IMR-90 (cell line): ENCODE measurements around the gene DUSP14. TPM values are rescaled to one million over a fixed set of nuclear protein-coding genes. Genes with fewer than 3 reads are reported as not detected.

ENCODE experiments used
- ATAC-seq: fragments of 200-7000 bp; cut with Tn5 transposase; 2 replicates; pipeline ENCODE4 v1.9.1; 2020; ENCODE audit warnings: low read depth, mild to moderate bottlenecking, moderate library complexity
- BruUV-seq: library from RNA; stranded (reverse); fragments of 400-500 nt; replicated peaks from 2 replicates; lab custom pipeline; 2021; lab: Mats Ljungman, UMichigan
- CTCF ChIA-PET: fragments of 300-600 bp; formaldehyde crosslinking; extraction: SDS; loops from one replicate; lab custom pipeline; 2021; ENCODE audit warnings: antibody characterized with exemption; lab: Yijun Ruan, JAX
- POLR2A ChIA-PET: fragments of 300-600 bp; sonication (Branson Sonifier 250); formaldehyde crosslinking; loops from one replicate; lab custom pipeline; 2022; ENCODE audit warnings: antibody characterized with exemption; ENCODE audit not compliant: unreplicated experiment; lab: Charles Lee
- DNase-seq: peaks from one replicate; pipeline ENCODE4 v3.0.0; 2013
- H2AFZ ChIP-seq: replicated peaks from 2 replicates; pipeline ENCODE3; 2013; ENCODE audit warnings: low read length, mild to moderate bottlenecking; ENCODE audit not compliant: poor library complexity
- H2AK5ac ChIP-seq: 2 replicates; pipeline ENCODE4 v1.6.1; 2013; ENCODE audit warnings: low read depth, low read length, inconsistent platforms
- H2AK9ac ChIP-seq: replicated peaks from 2 replicates; pipeline ENCODE3; 2013; ENCODE audit warnings: mild to moderate bottlenecking, low read depth, low read length, moderate library complexity; ENCODE audit not compliant: poor library complexity
- H2BK120ac ChIP-seq: 2 replicates; pipeline ENCODE4 v1.6.1; 2013; ENCODE audit warnings: low read depth, low read length, inconsistent platforms
- H2BK15ac ChIP-seq: 3 replicates; pipeline ENCODE4 v1.6.1; 2013; ENCODE audit warnings: low read depth, low read length, inconsistent platforms
- H2BK20ac ChIP-seq: 2 replicates; pipeline ENCODE4 v1.6.1; 2013; ENCODE audit warnings: low read depth, mild to moderate bottlenecking, inconsistent platforms, low read length, moderate library complexity
- H2BK5ac ChIP-seq: 2 replicates; pipeline ENCODE4 v1.6.1; 2013; ENCODE audit warnings: mild to moderate bottlenecking, low read depth, low read length, inconsistent platforms; ENCODE audit not compliant: poor library complexity, severe bottlenecking
- H3K14ac ChIP-seq: replicated peaks from 2 replicates; pipeline ENCODE4 v1.6.1; 2013; ENCODE audit warnings: low read depth, low read length, inconsistent platforms
- H3K18ac ChIP-seq: 2 replicates; pipeline ENCODE4 v1.6.1; 2013; ENCODE audit warnings: low read depth, low read length, control low read depth
- H3K23ac ChIP-seq: 2 replicates; pipeline ENCODE4 v1.6.1; 2013; ENCODE audit warnings: low read depth, low read length, inconsistent platforms
- H3K27ac ChIP-seq: 2 replicates; pipeline ENCODE4 v1.5.1; 2013; ENCODE audit warnings: mild to moderate bottlenecking, control low read depth, low read length; ENCODE audit not compliant: insufficient read depth
- H3K27me3 ChIP-seq: 2 replicates; pipeline ENCODE4 v1.6.1; 2013; ENCODE audit warnings: low read length; ENCODE audit not compliant: control insufficient read depth, insufficient read depth
- H3K36me3 ChIP-seq: 2 replicates; pipeline ENCODE4 v1.6.1; 2013; ENCODE audit warnings: low read length, mixed read lengths; ENCODE audit not compliant: control insufficient read depth, insufficient read depth
- H3K4ac ChIP-seq: 2 replicates; pipeline ENCODE4 v1.6.1; 2013; ENCODE audit warnings: low read depth, low read length, inconsistent platforms
- H3K4me1 ChIP-seq: 2 replicates; pipeline ENCODE4 v1.6.1; 2013; ENCODE audit warnings: low read length, mixed read lengths; ENCODE audit not compliant: control insufficient read depth, insufficient read depth
- H3K4me2 ChIP-seq: 2 replicates; pipeline ENCODE4 v1.6.1; 2013; ENCODE audit warnings: low read depth, mild to moderate bottlenecking, control low read depth, low read length, moderate library complexity
- H3K4me3 ChIP-seq: 2 replicates; pipeline ENCODE4 v1.5.1; 2013; ENCODE audit warnings: low read depth, mild to moderate bottlenecking, control low read depth, low read length, moderate library complexity; ENCODE audit not compliant: insufficient read depth
- H3K56ac ChIP-seq: 2 replicates; pipeline ENCODE4 v1.6.1; 2013; ENCODE audit warnings: low read length, inconsistent platforms; ENCODE audit not compliant: insufficient read depth; ENCODE audit errors: extremely low read depth
- H3K79me1 ChIP-seq, 2 experiments: 2 replicates each; pipeline ENCODE4 v1.6.1; 2013; ENCODE audit warnings: low read length in 2 of 2, inconsistent platforms in 1 of 2, low read depth in 1 of 2
- H3K9ac ChIP-seq: 2 replicates; pipeline ENCODE4 v1.6.1; 2013; ENCODE audit warnings: low read depth, low read length, control low read depth
- H3K9me1 ChIP-seq: 2 replicates; pipeline ENCODE4 v1.6.1; 2013; ENCODE audit warnings: low read length, inconsistent platforms; ENCODE audit not compliant: insufficient read depth
- H3K9me3 ChIP-seq: 2 replicates; pipeline ENCODE4 v1.6.1; 2013; ENCODE audit warnings: low read length; ENCODE audit not compliant: control insufficient read depth, insufficient read depth
- H4K20me1 ChIP-seq: 2 replicates; pipeline ENCODE4 v1.6.1; 2013; ENCODE audit warnings: low read length, inconsistent platforms; ENCODE audit not compliant: insufficient read depth
- H4K5ac ChIP-seq: 2 replicates; pipeline ENCODE4 v1.6.1; 2013; ENCODE audit warnings: mild to moderate bottlenecking, low read depth, low read length, control low read depth
- H4K8ac ChIP-seq, 2 experiments: 2 replicates each; pipeline ENCODE4 v1.6.1; 2013; ENCODE audit warnings: low read depth in 2 of 2, low read length in 2 of 2, control low read depth in 1 of 2, inconsistent platforms in 1 of 2
- H4K91ac ChIP-seq: 2 replicates; pipeline ENCODE4 v1.6.1; 2013; ENCODE audit warnings: low read depth, low read length, inconsistent platforms; ENCODE audit not compliant: insufficient read depth
- CHD1 ChIP-seq: IDR thresholded peaks from 2 replicates; pipeline ENCODE4 v1.6.1; 2012; ENCODE audit warnings: low read depth, low read length, improper control_type of control experiment
- MAFK ChIP-seq: IDR thresholded peaks from 2 replicates; pipeline ENCODE4 v1.6.1; 2012; ENCODE audit warnings: low read depth, low read length, improper control_type of control experiment
- NFE2L2 ChIP-seq: fragments of 150-350 bp; IDR thresholded peaks from 2 replicates; pipeline ENCODE4 v1.6.1; 2016; ENCODE audit warnings: low read depth, mild to moderate bottlenecking, low read length
- RCOR1 ChIP-seq: IDR thresholded peaks from 2 replicates; pipeline ENCODE4 v1.6.1; 2012; ENCODE audit warnings: mild to moderate bottlenecking, low read length, improper control_type of control experiment; ENCODE audit not compliant: insufficient replicate concordance
- SMC3 ChIP-seq: fragments of 150-350 bp; IDR thresholded peaks from 2 replicates; pipeline ENCODE4 v1.6.1; 2016; ENCODE audit warnings: low read depth, mild to moderate bottlenecking, antibody characterized with exemption, low read length, moderate library complexity
- WGBS, 2 experiments: methylation state at CpG; one replicate each; pipeline versions ENCODE4 v1.1.5 to v1.1.7; 2013; ENCODE audit warnings: missing lambda C conversion rate in 2 of 2; ENCODE audit not compliant: insufficient read length in 1 of 2; ENCODE audit errors: extremely low coverage in 2 of 2; 5-methylcytosine and 5-hydroxymethylcytosine counted together
- dilution Hi-C: fragments of 300-500 bp; cut with HindIII; formaldehyde crosslinking; loops from one replicate; pipeline ENCODE4 v1.14.3; 2018; ENCODE audit warnings: low sequenced_read_pairs; ENCODE audit not compliant: unreplicated experiment
- in situ Hi-C: fragments of 300-500 bp; cut with MboI; formaldehyde crosslinking; loops from 3 replicates; pipeline ENCODE4 v1.14.3; 2019; ENCODE audit warnings: low sequenced_read_pairs, inconsistent platforms, mixed read lengths
- intact Hi-C: fragments of 100-400 bp; cut with micrococcal nuclease; formaldehyde crosslinking; loops from 2 replicates; pipeline ENCODE4 v1.10.0; 2022
- polyA plus RNA-seq, 3 experiments: library from polyadenylated mRNA; depleted of rRNA; stranded (reverse); fragments of >200 nt; gene quantifications; 2 replicates each; pipeline ENCODE4 v1.2.3, GENCODE V29; 2012; ENCODE audit warnings: low replicate concordance in 1 of 3
- total RNA-seq: library from RNA; depleted of rRNA; stranded (reverse); fragments of >200 nt; gene quantifications from 2 replicates; pipeline ENCODE4 v1.2.3, GENCODE V29; 2012

Gene DUSP14
- total and polyA plus RNA-seq, 2 of the 4 experiments (the other 2 are of a cell fraction), result 97.5 to 127 TPM

DNA sequence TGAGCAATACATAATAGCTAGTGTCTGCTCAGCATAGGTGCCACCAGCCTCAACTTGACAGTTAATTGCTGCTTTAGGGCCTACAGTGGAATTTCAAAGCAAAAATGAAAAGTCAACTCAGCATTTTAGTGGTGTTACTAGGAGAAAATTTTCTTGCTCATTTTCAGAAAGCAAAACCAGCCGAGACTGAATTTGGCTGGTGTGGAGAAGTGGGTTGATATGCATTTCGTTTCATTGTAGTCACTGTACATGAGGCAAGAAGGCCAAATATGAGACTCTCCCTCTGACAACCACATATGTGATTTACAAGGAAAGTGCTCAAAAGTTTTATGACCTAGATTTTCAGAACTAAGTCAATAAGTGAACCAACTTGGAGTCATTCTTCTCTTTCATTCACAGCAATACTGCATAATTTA is 54.0 kb downstream of the DUSP14 start:
- Histone ChIP-seq H3K4me2 (no peak overlapping the region), H4K5ac (no peak overlapping the region), H2BK5ac (no peak overlapping the region), H2AK5ac (no peak overlapping the region), H3K14ac (no peak overlapping the region; the same call in 1 of the 2 replicates), H3K9ac (no peak overlapping the region), H3K18ac (no peak overlapping the region), H4K8ac (no peak overlapping the region), H3K9me3 (no peaks in the 10 kb centered on the region), H3K9me1 (peaks cover 3% of the 10 kb centered on the region; the same call in 1 of the 2 replicates), H2BK15ac (no peak overlapping the region), H3K79me1 (peaks cover 22 to 31% of the 10 kb centered on the region in 2 experiments; a peak in 3 of 4 replicates), H2AK9ac (no peak overlapping the region), H4K91ac (no peak overlapping the region), H3K23ac (no peak overlapping the region), H3K4me1 (no peaks in the 10 kb centered on the region), H2AFZ (no peak overlapping the region), H3K4ac (no peak overlapping the region), H2BK20ac (no peak overlapping the region), H3K56ac (no peak overlapping the region), H4K20me1 (no peaks in the 10 kb centered on the region), H3K27ac (no peak overlapping the region), H2BK120ac (no peak overlapping the region), H3K27me3 (no peaks in the 10 kb centered on the region), H3K36me3 (peaks cover 29% of the 10 kb centered on the region), H3K4me3 (no peak overlapping the region)
- intact Hi-C loops, result loop anchor here (10.0 kb wide), 1 partner anchor 51 kb away; no protein-coding TSS in a partner anchor
- DNase-seq (no peak), ATAC-seq (no peak)
- ChIA-PET CTCF (interaction anchor here (0.6 kb wide), 1 partner anchor 20 kb away, joined by 3 read pairs; no protein-coding TSS in a partner anchor), POLR2A (no interaction called here)
- WGBS, 2 experiments, result no CpG with 5 or more reads among the region's 2 CpGs
- in situ Hi-C loops, result no loop called here
- no peak for TF ChIP-seq NFE2L2
- no peak for TF ChIP-seq SMC3
- no peak for TF ChIP-seq RCOR1
- peak; percentile 67 for TF ChIP-seq MAFK
- TF ChIP-seq CHD1, result no peak
- dilution Hi-C loops, result no loop called here
- no TSS peak for BruUV-seq
